GM19035 (cell line): ENCODE results near the gene FAM117A.
A peak's percentile ranks its signal among the peaks of the same experiment; 100 is the strongest.
"Not testable (repeated sequence)": the region's sequence is repeated elsewhere in the genome, so short reads cannot be mapped to it uniquely, and the experiment has no call there.

Experiments
- ATAC-seq: cut with Tn5 transposase; IDR thresholded peaks from one replicate; pipeline ENCODE4 v1.9.1; 2021; ENCODE audit not compliant: unreplicated experiment

FAM117A gene

DNA sequence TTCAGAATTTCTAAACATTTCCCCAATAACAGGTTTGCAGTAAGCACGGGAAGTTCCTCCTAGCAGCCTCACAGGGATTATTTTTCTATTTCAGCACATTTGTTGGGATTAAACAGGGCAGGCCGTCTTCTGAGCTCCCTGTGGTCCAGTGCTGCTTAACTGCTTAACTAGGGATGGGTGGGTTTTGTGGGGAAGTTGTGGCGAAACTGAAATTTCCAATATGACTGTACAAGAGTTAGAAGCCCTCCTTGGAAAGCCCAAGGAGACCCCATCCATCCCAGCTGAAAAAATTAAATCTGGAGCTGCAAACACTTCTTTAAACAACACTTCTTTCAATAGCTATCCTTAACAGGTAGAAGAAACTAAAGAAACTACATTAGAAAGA lies 22.2 kb downstream of the FAM117A start:
- no peak for ATAC-seq

DNA sequence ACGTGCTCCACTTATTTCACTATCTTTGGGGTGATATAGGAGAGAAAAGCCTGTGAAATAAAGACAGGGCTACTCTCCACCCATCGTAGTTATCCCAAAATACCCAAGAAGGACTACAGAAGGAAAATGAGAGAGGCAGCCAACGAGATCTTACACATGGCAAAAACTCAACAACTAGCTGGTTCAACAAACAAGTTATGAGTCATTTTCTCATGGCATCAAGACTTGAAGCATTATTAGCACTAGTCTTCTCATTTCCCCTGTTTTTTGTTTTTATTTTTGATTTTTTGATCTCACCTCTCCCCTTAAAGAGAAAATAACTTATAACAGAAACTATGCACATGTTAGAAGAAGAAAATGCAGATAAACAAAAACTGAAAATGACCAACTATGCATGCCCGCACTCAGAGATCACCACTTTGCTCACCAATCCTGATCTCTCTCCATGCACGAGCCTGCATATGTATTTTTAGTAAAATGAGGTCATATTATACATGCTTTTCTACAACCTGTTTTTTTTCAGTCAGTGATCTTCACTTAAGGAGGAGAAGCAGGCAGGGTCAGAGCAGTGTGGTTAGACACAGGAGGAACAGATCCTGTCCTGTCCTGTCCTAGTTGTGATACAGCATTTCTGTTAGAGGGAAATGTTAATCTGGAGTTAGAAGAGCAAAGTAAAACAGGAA lies 22.8 kb downstream of the FAM117A start:
- no peak for ATAC-seq

DNA sequence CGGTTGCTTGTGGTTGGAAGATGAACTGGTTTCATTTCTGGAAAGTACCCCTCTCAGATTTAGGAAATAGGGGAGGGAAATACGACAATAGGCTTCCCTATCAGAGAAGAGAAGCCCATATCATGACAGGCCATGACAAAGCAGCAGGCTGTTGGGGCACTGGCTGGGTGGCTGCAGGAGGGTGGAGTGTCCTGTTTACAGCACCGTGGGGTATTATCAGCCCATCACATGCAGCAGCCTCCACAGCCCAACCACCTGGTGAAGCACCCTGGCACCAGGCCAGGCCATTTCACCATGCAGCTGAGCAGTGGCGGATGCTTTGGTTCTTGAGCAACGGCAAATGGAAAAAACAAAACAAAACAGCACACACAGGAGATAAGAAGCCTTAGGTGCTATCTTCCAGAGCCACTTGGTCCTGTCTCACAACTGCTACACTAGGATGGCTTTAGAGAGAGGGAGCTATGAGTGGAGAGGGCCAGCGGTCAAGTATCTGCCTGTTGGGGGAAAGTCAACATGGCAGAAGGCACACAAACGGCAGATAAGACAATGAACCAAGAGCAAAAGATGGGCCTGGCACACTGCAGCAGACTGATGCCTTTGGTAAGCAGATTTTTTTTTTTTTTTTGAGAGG lies 24.2 kb downstream of the FAM117A start:
- peak; percentile 63 for ATAC-seq

DNA sequence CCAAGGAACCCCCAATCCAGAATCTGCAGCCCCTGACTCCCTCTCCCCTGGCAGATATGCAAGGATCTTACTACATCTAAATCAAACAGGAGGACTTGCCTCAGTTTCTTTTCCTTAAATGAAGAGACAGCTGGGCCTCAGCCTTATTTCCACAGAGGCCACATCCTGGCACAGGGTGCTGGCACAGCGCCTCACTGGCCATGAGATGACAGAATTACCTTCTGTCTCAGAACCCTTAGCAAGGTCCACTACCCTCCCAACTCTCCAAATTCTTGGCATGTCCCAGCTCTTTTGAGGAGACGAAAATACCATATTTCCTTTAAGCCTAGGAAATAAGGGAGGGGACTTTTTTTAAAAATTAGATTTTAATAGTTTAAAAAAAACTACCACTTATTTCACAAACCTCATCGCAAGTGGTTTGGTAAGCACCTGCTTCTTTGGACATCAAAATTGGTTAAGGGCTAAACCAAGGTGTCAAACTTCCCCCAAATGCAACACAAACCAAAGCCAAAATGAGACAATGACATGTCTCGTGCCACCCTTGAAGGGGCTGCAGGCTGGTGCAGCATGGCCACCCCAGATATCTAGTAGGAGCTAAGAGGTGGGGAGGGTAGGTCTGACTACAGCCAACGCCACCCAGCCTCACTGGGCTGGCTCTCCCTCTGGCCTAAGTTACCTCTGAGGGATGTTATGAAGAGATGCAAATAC lies 25.3 kb downstream of the FAM117A start:
- ATAC-seq: no peak

DNA sequence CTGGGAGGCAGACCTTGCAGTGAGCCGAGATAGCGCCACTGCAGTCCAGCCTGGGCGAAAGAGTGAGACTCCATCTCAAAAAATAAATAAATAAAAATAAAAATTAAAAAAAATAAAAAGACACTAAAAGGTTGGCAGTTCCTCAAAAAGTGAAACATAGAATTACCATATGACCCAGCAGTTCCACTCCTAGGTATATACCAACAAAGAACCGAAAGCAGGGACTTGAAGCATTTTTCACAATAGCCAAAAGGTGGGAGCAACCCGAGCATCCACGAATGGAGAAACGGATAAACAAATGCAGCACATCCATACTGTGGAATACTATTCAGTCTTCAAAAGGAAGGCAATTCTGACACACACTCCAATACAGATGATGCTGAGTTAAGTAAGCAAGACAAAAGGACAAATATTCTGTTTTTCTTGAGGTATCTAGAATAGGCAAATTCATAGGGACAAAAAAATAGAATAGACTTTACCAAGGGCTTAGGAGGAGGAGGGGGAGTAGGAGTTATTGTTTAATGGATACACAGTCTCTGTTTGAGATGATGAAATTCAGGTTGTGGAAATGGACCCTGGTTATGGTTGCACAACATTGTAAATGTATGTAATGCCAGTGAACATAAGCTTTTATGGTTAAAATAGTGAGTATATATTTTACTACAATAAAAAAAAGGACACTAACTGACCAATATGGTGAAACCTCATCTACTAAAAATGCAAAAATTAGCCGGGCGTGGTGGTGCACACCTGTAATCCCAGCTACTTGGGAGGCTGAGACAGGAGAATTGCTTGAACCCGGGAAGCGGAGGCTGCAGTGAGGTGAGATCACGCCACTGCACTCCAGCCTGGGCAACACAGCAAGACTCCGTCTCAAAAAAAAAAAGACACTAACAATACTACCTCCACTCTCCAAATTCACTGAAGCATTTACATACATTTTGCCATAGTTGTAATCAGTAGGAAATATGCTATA lies 29.1 kb downstream of the FAM117A start:
- no peak for ATAC-seq

DNA sequence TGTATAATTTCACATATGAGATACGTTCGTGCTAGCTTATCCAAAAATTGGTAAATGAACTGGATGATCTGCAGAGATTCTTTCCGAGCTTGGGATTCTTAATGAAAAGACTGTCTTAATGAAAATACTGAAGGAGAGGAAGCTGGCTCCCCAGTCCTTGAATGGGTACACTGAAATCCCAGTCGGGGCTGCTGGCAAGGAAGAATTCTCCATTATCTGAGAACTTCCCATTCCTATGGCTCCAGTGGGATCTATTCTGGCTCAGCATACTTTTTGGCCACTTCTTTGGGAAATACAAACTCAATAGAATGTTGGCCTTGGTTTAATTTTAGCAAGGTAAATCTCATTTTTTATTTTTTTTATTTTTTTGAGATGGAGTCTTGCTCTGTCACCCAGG lies 32.5 kb downstream of the FAM117A start:
- ATAC-seq: no peak

DNA sequence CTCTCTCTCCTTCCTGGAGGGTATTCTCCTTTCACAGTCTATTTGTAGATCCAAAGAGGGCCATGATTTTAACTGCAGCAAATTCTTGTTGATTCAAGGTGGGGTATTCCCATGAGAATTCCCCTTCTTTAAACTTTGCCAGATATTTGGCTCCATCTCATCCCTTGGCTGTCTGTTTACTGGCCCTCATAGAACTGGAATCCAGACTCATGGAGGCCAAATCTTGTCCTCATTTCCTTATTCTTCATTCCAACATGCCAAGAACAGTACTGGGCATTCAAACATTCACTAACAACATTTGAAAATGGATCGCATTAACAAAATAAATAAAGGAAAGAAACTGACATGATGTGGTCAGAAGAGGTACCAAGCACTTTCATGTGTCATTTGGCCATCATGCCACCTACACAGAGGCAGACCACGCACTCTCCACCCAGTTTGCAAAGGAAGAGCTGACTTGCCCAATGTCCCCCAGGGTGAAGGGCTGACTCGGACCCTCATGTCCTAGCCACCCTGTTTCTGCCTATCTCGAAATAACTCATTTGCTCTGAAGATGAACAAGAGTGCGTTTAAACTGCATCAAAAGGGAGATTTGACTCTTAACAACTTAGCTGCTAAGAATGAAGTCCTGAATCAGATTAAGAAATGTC lies 33.0 kb downstream of the FAM117A start:
- ATAC-seq: no peak

DNA sequence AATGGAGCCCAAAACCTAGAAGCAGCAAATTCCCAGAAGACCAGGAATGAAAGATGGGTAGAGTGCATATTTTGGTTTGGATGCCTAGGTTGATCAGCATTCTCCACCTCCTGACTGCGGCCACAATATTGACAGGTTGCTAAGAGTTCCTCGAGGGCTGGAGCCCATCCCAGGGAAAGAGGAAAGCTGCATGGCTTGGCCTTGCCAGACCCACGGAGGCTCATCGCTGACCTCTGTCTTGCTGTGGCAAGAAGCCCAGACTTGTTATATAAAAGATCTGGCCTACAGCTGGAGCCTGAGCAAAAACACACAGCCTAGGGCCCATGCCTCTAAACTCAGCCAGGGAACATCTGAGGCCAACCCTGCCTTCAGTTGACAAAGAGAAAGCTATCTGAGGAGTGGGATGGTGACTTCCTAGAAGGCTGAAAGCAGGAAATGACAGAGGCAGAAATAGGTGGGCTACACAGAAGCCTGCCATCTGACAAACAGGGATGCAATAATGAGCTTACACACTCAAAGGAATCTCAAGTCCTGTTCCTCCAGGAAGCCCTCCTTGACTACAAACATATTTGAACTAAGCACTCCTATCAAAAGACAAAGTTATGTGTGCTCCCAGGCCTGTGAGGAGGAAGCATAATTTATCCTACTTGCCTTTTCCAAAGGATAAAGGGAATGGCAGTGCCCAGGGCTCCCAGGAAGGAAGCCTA lies 33.7 kb downstream of the FAM117A start:
- ATAC-seq: no peak

DNA sequence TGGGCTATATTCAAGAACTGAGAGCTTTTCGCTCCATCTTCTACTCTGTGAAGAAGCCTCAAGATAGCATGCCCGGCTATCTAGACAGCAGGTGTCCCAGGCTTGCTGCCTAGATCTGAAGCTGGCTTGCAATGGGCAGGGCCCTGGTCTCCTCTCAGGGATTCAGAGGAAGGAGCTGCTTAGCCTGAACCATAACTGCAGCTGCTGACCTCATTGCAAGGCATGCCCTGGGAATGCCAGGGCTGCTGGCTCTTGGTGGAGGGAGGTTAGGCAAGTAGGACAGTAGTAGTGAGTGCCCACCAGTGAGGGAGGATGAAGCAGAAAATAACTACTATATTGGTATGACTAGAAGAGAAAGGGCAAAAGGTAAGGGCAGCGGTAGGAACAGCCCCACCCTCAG lies 34.9 kb downstream of the FAM117A start:
- ATAC-seq: no peak

DNA sequence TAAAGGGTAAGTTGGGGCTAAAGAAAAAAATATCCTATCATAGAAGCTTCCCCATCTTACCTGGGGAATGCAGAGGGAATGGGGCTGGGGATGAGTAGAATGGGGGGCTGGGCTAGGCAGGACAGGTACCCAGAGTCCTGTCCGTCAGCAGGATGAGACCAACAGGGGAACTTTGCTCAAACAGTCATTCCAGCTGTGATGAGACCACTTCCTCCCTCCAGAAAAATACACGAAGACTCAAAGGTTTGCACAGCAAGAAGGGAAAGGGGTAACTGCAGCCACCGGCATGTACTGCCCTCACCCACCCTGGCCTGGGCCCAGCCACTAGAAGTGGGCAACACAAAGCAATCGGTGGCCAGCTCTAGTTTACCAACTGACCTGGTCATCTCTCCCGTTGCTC lies 35.5 kb downstream of the FAM117A start:
- ATAC-seq: no peak

DNA sequence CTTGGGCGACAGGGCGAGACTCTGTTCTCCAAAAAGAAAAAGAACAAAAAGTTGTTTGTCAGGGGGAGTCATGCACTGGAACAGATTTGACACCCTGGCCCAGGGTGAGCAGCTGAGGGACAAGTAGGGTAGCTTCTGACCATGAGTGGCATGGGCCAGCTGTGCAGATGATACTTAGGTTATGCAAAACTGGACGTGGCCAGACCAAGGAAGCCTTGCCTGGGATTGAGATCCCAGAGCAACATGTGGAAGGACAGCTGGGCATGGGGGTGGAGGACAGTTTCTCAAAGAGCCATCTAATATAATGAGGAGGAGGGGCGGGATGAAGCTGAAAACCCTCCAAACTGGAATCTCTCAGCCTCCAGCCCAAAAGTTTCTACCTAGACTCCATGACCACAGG lies 36.6 kb downstream of the FAM117A start:
- ATAC-seq: no peak

DNA sequence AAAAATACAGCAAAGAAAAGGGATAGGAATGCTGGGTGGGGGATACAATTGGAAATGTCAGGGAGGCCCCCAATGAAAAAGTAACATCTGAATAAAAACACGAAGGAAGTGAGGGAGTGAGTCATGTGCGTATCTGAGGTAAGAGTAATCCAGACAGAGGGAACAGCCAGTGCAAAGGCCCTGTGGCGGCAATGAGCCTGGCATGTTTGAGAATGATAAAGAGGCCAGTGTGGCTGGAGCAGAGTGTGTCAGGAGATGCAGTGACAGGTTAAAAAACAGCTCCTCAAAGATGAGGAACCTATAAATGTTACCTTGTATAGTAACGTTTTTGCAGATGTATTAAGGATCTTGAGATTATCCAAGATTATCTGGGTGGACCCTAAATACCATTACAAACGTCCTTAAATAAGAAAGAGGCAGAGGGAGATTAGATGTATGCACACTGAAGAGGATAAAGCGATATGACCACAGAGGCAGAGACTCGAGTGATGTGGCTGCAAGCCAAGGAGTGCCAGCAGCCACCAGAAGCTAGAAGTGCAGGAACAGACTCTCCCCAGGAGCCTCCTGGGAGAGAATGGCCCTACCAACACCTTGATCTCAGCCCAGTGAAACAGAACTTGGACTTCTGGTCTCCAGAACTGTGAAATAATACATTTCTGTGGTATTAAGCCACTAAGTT lies 38.3 kb downstream of the FAM117A start:
- no peak for ATAC-seq

DNA sequence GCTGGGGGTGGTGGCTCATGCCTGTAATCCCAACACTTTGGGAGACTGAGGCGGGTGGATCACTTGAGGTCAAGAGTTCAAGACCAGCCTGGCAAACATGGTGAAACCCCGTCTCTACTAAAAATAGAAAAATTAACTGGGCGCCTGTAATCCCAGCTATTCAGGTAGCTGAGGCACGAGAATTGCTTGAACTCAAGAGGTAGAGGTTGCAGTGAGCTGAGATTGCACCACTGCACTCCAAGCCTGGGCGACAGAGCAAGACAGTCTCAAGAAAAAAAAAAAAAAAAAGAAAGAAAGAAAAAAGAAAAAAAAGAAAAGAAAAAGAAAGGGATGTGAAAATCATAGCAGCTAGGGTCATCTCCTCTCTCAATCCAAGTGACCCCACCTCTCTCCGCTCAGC lies 39.4 kb downstream of the FAM117A start:
- ATAC-seq: not testable (repeated sequence)

DNA sequence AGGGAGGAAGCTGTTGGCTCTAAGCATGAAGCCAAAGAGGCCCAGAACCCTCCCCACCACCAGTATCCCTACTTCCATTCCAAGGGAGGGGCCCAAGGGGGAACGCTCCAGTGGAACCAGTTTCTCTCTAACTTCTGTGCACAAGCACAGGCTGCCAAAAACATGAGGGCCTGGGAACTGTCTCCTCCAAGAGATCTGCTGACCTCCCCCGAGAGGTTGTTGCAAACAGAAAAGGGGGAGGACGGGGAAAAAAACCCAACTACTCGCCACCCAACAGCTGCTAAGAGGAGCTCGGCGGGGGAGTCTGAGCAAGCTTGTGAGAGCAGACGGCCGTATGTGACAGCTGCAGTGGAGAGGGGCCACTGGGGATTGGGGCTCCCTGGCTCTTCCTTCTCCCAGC lies 40.5 kb downstream of the FAM117A start:
- no peak for ATAC-seq

DNA sequence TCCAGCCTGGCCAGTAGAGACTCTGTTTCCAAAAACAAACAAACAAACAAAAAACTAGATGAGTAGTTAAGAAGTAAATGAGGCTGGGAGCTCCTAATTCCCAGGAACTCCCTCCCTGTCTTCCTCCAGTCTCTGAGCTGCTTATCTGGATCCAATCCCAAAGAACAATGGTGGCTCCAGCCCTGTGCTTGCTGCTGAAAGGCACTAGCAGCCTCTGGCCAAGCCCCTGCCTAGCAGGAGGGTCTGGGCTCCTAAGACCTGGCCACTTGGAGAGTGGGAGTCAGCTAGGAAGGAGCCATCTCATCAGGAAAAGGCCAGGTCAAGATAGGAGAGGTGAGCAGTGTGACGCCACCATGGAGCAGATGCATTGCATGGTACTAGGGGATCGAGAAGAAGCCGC lies 41.9 kb downstream of the FAM117A start:
- ATAC-seq: no peak

DNA sequence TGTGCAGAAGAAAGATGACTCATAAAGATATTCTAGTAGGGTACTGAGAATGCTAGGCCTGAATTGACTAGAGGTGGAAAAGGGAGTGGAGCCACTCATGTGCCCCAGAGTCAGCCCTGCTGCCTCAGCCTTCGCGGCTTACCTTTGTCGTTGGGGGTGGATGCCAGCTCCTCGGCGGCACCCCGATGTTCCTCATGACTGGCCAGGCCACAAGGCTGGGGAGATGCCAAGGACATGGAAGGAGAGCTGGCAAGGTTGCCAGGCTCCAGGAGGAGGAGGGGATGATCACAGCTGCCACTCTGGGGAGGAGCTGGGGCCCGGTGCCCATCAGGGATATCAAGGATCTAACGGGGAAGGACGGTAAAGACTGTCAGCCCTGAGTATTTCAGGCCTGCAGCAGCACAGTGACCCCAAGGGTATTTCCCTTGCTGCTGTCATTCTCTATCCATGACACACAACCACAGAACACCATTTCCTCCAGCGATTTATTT lies 46.5 kb downstream of the FAM117A start:
- ATAC-seq: no peak

DNA sequence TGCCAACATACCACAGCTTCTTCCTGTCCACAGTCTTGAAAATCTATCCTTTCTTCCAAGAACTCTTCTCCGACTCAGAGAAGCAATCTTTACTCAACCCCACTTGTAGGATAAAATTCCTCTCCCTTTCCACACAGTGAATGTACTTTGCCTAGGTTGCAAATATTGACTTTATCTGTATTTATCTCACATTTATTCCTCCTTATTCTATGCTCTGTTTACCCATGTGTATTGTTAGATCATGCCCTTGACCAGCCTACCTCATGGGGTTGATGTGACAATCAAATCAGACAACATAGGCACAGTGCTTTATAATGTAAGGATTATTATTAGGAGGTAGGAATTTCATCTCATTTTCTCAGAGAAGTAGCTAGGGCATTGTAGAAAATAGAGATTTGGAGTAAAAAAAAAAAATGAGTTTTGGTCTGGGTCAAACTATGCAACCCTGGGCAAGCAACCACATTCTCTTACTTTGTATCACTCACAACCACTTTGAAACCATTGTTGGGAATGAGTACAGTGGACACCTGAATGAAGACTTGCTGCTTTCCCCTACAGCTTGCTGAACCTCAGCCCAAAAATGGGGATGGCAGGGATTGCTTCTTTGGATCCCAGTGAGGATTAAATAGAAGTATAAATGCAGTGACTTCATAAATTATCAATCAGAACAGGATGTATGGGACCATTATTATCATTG lies 47.1 kb downstream of the FAM117A start:
- ATAC-seq: no peak

DNA sequence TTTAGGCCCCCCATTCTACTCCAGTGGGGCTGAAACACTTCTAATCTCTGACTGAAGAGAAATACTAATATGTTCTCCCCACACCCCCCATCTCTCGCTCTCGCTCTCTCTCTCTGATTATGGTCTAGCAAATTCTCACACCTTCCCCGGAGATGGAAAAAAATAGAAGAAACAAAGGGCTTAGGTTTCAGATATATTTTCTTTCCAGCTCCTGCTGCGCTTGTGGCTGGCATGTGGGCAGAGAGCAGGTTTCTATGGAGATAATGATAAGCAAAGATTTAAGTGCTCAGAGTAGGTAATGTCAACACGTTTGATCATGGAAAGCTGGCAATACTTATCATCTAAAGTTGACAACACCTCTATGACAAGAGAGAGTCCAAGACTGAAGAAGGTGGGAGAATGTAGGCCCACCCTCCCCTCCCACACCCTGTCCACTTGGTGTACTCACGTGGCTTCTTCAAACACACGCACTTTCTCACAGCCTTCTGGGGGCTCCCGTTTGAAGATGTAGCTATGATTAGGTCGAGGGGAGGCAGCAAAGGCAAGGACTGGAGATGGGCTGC lies 48.1 kb downstream of the FAM117A start:
- no peak for ATAC-seq
